SU-DHL-6 (cell line): Measurements from ENCODE around the gene ATG10.
A peak's percentile ranks its signal among the peaks of the same experiment; 100 is the strongest.
"Not testable (repeated sequence)": the region's sequence is repeated elsewhere in the genome, so short reads cannot be mapped to it uniquely, and the experiment has no call there.

Experiments
- H2AFZ ChIP-seq: fragments of 200-600 bp; sonication (generic); 2 replicates; pipeline ENCODE4 v1.6.1; 2014; ENCODE audit warnings: low read depth, mild to moderate bottlenecking, moderate library complexity, mixed read lengths, antibody characterized with exemption, low read length; ENCODE audit not compliant: severe bottlenecking
- H3F3A ChIP-seq: fragments of 200-600 bp; shearing (Covaris generic); 2 replicates; pipeline ENCODE4 v1.6.0; 2016; ENCODE audit warnings: antibody characterized with exemption, mild to moderate bottlenecking; ENCODE audit not compliant: insufficient read depth
- H3K27ac ChIP-seq: fragments of 200-600 bp; sonication (generic); 2 replicates; pipeline ENCODE4 v1.5.1; 2016; ENCODE audit warnings: low read depth, mild to moderate bottlenecking, low read length, moderate library complexity, mixed read lengths
- H3K27me3 ChIP-seq: fragments of 200-600 bp; sonication (generic), shearing (Covaris generic); 2 replicates; pipeline ENCODE4 v1.6.0; 2014; ENCODE audit warnings: mild to moderate bottlenecking, low read length
- H3K36me3 ChIP-seq: fragments of 200-600 bp; sonication (generic); 2 replicates; pipeline ENCODE4 v1.6.1; 2014; ENCODE audit warnings: mild to moderate bottlenecking, low read length, mixed read lengths
- H3K4me2 ChIP-seq: fragments of 300-600, 200-600 bp; shearing (Covaris generic), sonication (generic); 2 replicates; pipeline ENCODE4 v1.6.0; 2014; ENCODE audit warnings: low read length, low read depth, mild to moderate bottlenecking; ENCODE audit not compliant: poor library complexity, severe bottlenecking
- H3K4me3 ChIP-seq: fragments of 200-600 bp; sonication (generic); 2 replicates; pipeline ENCODE4 v1.5.1; 2014; ENCODE audit warnings: antibody characterized with exemption, low read length, mild to moderate bottlenecking, mixed read lengths; ENCODE audit not compliant: insufficient read depth, poor library complexity, severe bottlenecking
- H3K79me2 ChIP-seq: fragments of 200-600 bp; sonication (generic); 2 replicates; pipeline ENCODE4 v1.6.1; 2014; ENCODE audit warnings: mild to moderate bottlenecking, low read length, moderate library complexity; ENCODE audit not compliant: insufficient read depth
- H3K9ac ChIP-seq: fragments of 200-600 bp; sonication (generic); 2 replicates; pipeline ENCODE4 v1.7.0; 2014; ENCODE audit warnings: mild to moderate bottlenecking, low read length
- H3K9me2 ChIP-seq: fragments of 200-600 bp; sonication (generic); replicated peaks from 2 replicates; pipeline ENCODE4 v1.6.1; 2014; ENCODE audit warnings: low read length; ENCODE audit not compliant: insufficient read depth
- H3K9me3 ChIP-seq: fragments of 200-600 bp; sonication (generic); 2 replicates; pipeline ENCODE4 v1.6.1; 2014; ENCODE audit warnings: low read length, mixed read lengths; ENCODE audit not compliant: insufficient read depth
- H4K20me1 ChIP-seq: fragments of 200-600 bp; sonication (generic); 2 replicates; pipeline ENCODE4 v1.6.1; 2014; ENCODE audit warnings: low read depth, mild to moderate bottlenecking, antibody characterized with exemption, low read length, moderate library complexity, mixed read lengths
- CTCF ChIP-seq: fragments of 200-600 bp; sonication (generic); IDR thresholded peaks from one replicate; pipeline ENCODE4 v1.5.1; 2017; ENCODE audit warnings: antibody characterized with exemption, mild to moderate bottlenecking, low read length, moderate library complexity; ENCODE audit not compliant: insufficient read depth, poor library complexity, severe bottlenecking
- EZH2phosphoT487 ChIP-seq: fragments of 200-600 bp; sonication (generic), shearing (Covaris generic); conservative IDR thresholded peaks from 2 replicates; pipeline ENCODE4 v1.6.1; 2018; ENCODE audit warnings: mild to moderate bottlenecking, antibody characterized with exemption, low read length, moderate library complexity, mixed read lengths

ATG10 gene

GRCh38 chr5:82272571-82273356 lies 300.9 kb downstream of the ATG10 start:
- Histone ChIP-seq H3F3A (peaks cover 41% of the 10 kb centered on the region), H3K27ac (peak overlapping the region; percentile 59), H3K79me2 (peaks cover 16% of the 10 kb centered on the region), H3K36me3 (peaks cover 30% of the 10 kb centered on the region)
- H3K9me2 ChIP-seq, H2AFZ ChIP-seq, H3K9ac ChIP-seq, H4K20me1 ChIP-seq, H3K9me3 ChIP-seq, H3K4me2 ChIP-seq, H3K27me3 ChIP-seq, H3K4me3 ChIP-seq: not testable (repeated sequence)

GRCh38 chr5:82273426-82273825 lies 301.6 kb downstream of the ATG10 start:
- not testable (repeated sequence) for H3K9me2 ChIP-seq, H2AFZ ChIP-seq, H3K9me3 ChIP-seq, H3K4me3 ChIP-seq, H4K20me1 ChIP-seq, H3K27me3 ChIP-seq, H3K9ac ChIP-seq
- H3K27ac ChIP-seq = peak overlapping the region; percentile 59
- peaks cover 42% of the 10 kb centered on the region for H3F3A ChIP-seq
- peaks cover 30% of the 10 kb centered on the region for H3K36me3 ChIP-seq
- H3K4me2 ChIP-seq = peak overlapping the region; percentile 20
- H3K79me2 ChIP-seq = peaks cover 20% of the 10 kb centered on the region

DNA sequence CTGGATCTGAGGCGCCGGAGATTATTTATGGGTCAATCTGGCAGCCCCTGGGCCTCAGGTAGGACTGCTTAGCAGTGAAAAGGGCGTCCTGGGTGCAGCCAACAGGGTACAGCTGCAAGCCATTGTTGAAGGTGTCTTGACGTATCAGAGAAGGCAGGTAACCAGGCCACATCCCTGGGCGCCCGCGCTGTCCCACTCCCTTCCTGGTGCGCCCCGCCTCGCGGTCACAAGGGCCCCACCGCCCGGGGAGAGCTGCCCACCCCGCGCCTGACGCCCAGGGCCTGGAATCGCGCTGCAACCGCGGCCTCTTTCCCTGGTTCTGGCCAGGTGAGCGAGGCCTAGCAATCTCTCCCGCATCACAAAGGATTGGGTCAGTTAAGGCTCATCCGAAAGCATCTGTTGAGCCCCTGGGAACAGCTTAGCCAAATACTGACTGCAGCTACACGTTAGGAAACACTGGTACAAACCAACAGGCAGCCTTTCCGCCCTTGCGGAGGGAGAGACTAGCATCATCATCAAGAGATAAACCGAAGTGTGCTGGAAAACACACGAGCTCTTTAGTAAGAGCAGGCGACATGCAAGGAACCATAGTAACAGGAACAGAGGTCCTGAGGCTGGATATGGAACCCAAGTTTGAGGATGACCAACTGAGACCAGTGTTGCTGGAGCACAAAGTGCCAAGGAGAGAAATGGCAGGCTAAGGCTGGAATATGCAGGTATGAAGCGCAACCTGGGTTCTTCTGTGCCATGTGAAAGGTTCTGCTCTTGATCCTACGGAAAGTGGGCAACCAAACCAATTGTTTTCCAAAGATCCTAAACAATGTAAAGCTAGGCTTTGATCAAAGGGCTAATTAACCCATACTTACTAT lies 302.8 kb downstream of the ATG10 start:
- Histone ChIP-seq H3K9me2 (no peaks in the 10 kb centered on the region), H3K27me3 (no peaks in the 10 kb centered on the region), H3K36me3 (peaks cover 25% of the 10 kb centered on the region), H3K79me2 (peaks cover 20% of the 10 kb centered on the region), H3F3A (peaks cover 42% of the 10 kb centered on the region), H3K9me3 (no peaks in the 10 kb centered on the region), H2AFZ (no peak overlapping the region), H3K9ac (no peak overlapping the region), H3K27ac (peak overlapping the region; percentile 59), H3K4me3 (no peak overlapping the region), H3K4me2 (peak overlapping the region; percentile 20), H4K20me1 (no peaks in the 10 kb centered on the region)
- no peak for TF ChIP-seq EZH2phosphoT487
- no peak for TF ChIP-seq CTCF

GRCh38 chr5:82275216-82275664 lies 303.4 kb downstream of the ATG10 start:
- Histone ChIP-seq H3K27me3 (no peaks in the 10 kb centered on the region), H3K27ac (no peak overlapping the region), H3K9ac (no peak overlapping the region), H4K20me1 (no peaks in the 10 kb centered on the region), H2AFZ (no peak overlapping the region), H3K36me3 (peaks cover 25% of the 10 kb centered on the region), H3F3A (peaks cover 42% of the 10 kb centered on the region), H3K4me3 (no peak overlapping the region), H3K79me2 (peaks cover 20% of the 10 kb centered on the region), H3K9me2 (no peaks in the 10 kb centered on the region), H3K4me2 (no peak overlapping the region), H3K9me3 (no peaks in the 10 kb centered on the region)
- TF ChIP-seq EZH2phosphoT487 (no peak), CTCF (no peak)
